Measurements from ENCODE around the gene GRM1.

DNA sequence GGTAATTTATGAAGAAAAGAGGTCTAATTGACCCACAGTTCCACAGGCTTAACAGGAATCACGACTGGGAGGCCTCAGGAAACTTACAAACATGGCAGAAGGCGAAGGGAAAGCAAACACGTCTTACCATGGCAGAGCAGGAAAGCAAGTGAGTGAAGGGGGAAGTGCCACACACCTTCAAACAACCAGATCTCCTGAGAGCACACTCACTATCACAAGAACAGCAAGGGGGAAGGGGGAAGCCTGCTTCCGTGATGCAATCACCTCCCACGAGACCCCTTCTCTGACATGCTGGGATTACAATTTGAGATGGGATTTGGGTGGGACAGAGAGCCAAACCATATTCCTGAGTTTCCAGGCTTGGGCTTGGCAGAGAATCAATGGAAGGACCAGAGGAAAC is 390.7 kb downstream of the GRM1 start:
- TF ChIP-seq POLR2A (IDR thresholded peaks at IDR 0.05; ENCODE audit: low read length) (no peak), FOXS1 (CRISPR knock-in tag; IDR thresholded peaks at IDR 0.05) (no peak)
- TF ChIP-seq, protein P1, sequence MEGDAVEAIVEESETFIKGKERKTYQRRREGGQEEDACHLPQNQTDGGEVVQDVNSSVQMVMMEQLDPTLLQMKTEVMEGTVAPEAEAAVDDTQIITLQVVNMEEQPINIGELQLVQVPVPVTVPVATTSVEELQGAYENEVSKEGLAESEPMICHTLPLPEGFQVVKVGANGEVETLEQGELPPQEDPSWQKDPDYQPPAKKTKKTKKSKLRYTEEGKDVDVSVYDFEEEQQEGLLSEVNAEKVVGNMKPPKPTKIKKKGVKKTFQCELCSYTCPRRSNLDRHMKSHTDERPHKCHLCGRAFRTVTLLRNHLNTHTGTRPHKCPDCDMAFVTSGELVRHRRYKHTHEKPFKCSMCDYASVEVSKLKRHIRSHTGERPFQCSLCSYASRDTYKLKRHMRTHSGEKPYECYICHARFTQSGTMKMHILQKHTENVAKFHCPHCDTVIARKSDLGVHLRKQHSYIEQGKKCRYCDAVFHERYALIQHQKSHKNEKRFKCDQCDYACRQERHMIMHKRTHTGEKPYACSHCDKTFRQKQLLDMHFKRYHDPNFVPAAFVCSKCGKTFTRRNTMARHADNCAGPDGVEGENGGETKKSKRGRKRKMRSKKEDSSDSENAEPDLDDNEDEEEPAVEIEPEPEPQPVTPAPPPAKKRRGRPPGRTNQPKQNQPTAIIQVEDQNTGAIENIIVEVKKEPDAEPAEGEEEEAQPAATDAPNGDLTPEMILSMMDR (IDR thresholded peaks at IDR 0.05): no peak

Data from A549 (cell line).